T-cell (primary cell): ENCODE measurements around the gene TLK1. TPM values are rescaled to one million over a fixed set of nuclear protein-coding genes. Genes with fewer than 3 reads are reported as not detected.

Source experiments
- ATAC-seq, 4 experiments: fragments of 200-7000 bp in 3 of 4; fragments of 150-1000 bp in 1 of 4; cut with Tn5 transposase; replicated peaks in 1 of 4; 1 replicate in 3 of 4; 2 replicates in 1 of 4; pipeline ENCODE4 v1.10.0; 2021; ENCODE audit warnings: moderate library complexity in 3 of 4, mild to moderate bottlenecking in 2 of 4, moderate number of reproducible peaks in 1 of 4
- CTCF ChIA-PET, 2 donors: fragments of 300-600 bp; sonication (Branson Sonifier 250); formaldehyde crosslinking; loops; one replicate each; lab custom pipeline; 2022; ENCODE audit warnings: antibody characterized with exemption in 2 of 2; lab: Charles Lee
- POLR2A ChIA-PET, 2 donors: fragments of 300-600 bp; sonication (Branson Sonifier 250); formaldehyde crosslinking; loops; one replicate each; lab custom pipeline; 2022; ENCODE audit warnings: antibody characterized with exemption in 2 of 2; lab: Charles Lee
- DNase-seq, 35 experiments: peaks; one replicate each; pipeline versions ENCODE4 v3.0.0 to v3.0.0-alpha.2; 2013 to 2023
- H3K27ac ChIP-seq: one replicate; pipeline ENCODE4 v1.5.1; 2013; ENCODE audit warnings: low read length
- H3K27me3 ChIP-seq, 2 experiments: replicated peaks in 1 of 2; 1 replicate in 1 of 2; 2 replicates in 1 of 2; pipeline versions ENCODE4 v1.6.1 to v1.7.0; 2013; ENCODE audit warnings: low read length in 1 of 2, mixed read lengths in 1 of 2; ENCODE audit not compliant: control insufficient read depth in 2 of 2, insufficient read depth in 2 of 2; ENCODE audit errors: extremely low read depth in 1 of 2
- H3K36me3 ChIP-seq, 2 donors: 1 replicate in 1 of 2; 2 replicates in 1 of 2; pipeline versions ENCODE4 v1.6.1 to v1.7.0; 2013; ENCODE audit warnings: low read length in 1 of 2; ENCODE audit not compliant: control insufficient read depth in 2 of 2, insufficient read depth in 1 of 2; ENCODE audit errors: extremely low read depth in 1 of 2
- H3K4me1 ChIP-seq, 2 experiments: 1 replicate in 1 of 2; 2 replicates in 1 of 2; pipeline versions ENCODE4 v1.6.1 to v1.7.0; 2013; ENCODE audit warnings: low read length in 2 of 2, mixed read lengths in 1 of 2; ENCODE audit not compliant: insufficient read depth in 2 of 2, control insufficient read depth in 1 of 2; ENCODE audit errors: extremely low read depth in 1 of 2
- H3K4me3 ChIP-seq, 2 donors: 1 replicate in 1 of 2; 2 replicates in 1 of 2; pipeline versions ENCODE4 v1.5.1 to v1.7.0; 2013; ENCODE audit warnings: mild to moderate bottlenecking in 2 of 2, low read length in 1 of 2, moderate library complexity in 1 of 2; ENCODE audit not compliant: control insufficient read depth in 1 of 2; ENCODE audit errors: extremely low read depth in 1 of 2
- H3K9me3 ChIP-seq: 2 replicates; pipeline ENCODE4 v1.7.0; 2013
- H3K27ac Mint-ChIP-seq, 2 donors: one replicate each; pipeline ENCODE4 v1.8.0; 2020 to 2021; ENCODE audit warnings: mild to moderate bottlenecking in 2 of 2, mixed read lengths in 2 of 2
- H3K27me3 Mint-ChIP-seq, 2 donors: one replicate each; pipeline ENCODE4 v1.8.0; 2021 to 2022; ENCODE audit warnings: mixed read lengths in 2 of 2
- H3K36me3 Mint-ChIP-seq: one replicate; pipeline ENCODE4 v1.8.0; 2021; ENCODE audit warnings: mixed read lengths
- H3K4me1 Mint-ChIP-seq, 3 donors: one replicate each; pipeline ENCODE4 v1.8.0; 2020 to 2022; ENCODE audit warnings: mixed read lengths in 3 of 3, mild to moderate bottlenecking in 1 of 3
- H3K4me3 Mint-ChIP-seq, 3 donors: one replicate each; pipeline ENCODE4 v1.8.0; 2020 to 2022; ENCODE audit warnings: mild to moderate bottlenecking in 3 of 3, mixed read lengths in 3 of 3, moderate library complexity in 3 of 3
- H3K9me3 Mint-ChIP-seq, 3 donors: one replicate each; pipeline ENCODE4 v1.8.0; 2020 to 2022; ENCODE audit warnings: mixed read lengths in 3 of 3
- WGBS: methylation state at CpG from one replicate; pipeline ENCODE4 v1.1.5; 2013; ENCODE audit warnings: missing lambda C conversion rate; ENCODE audit not compliant: insufficient coverage; 5-methylcytosine and 5-hydroxymethylcytosine counted together
- total RNA-seq, 35 experiments: library from RNA in 6 of 35; stranded (reverse) in 6 of 35; fragments of 120-200 nt in 1 of 35; gene quantifications; one replicate each; pipeline versions ENCODE4 v1.2.1 to v1.2.4 and lab custom pipeline; 2013 to 2026

The TLK1 gene
- total RNA-seq, 5 donors from 2014 or later (not counting 1 experiment from before 2014, with no cell fraction given) = 112 to 129 (median 120) TPM

DNA sequence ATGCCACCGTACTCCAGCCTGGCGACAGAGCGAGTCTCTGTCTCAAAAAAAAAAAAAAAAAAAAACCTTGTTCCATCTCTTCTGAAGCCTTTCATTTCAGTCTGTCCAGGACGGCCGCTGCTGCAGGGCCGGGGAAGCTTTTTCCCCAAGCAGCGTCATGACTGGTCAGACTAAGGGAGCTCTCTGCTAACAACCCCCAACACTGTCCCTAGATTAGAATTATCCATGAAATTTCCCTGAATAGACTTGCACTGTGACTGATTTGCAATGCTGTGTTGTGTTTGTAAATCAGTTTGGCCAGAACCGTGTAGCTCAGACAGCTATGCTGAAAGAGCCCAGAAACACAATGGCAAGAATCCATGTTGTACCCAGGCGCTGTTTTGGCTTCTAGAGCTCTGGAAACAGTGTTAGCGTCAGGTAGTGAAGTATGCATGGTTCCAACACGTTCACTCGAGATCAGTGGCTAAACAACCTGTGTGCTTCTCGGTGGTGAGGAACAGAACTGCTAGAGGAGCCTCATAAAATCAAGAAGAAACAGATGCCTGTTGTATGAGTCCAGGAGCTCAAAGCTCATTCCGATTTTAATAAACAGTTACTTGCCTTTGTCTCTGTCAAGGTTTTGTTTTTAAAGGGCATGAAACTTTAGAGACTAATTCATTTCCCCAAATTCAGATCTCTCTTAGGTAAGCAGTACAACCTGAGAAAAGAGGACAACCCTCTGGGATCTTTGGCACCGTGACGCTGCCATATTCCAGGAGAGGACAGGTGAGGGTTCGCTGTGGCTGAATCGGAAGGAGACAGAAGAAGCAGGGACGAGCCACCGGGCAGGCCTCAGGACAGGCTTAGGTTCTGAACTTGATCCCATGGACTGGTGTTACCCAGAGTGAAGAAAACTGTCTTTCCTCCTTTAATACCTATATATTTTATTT, 188.1 kb downstream of the TLK1 start:
- Histone ChIP-seq H3K4me3 (peak overlapping the region; percentile 69 to 91), H3K27me3 (no peaks in the 10 kb centered on the region), H3K9me3 (no peaks in the 10 kb centered on the region), H3K27ac (no peak overlapping the region), H3K36me3 (peaks cover 4 to 5% of the 10 kb centered on the region in 2 donors), H3K4me1 (peaks cover 9 to 20% of the 10 kb centered on the region in 2 experiments)
- WGBS = 92% methylated on average over 8 of the region's 20 CpGs
- ChIA-PET CTCF (interaction anchor here (0.6 to 3.2 kb wide), 16 partner anchors 10 to 648 kb away, joined by 3 to 26 read pairs (median 5); partner anchors contain the start of genes DCAF17 (in 1 of the 2), GORASP2 (in 1 of the 2) and METTL8 (in 1 of the 2)), POLR2A (interaction anchor here in 1 of 2 donors (0.7 kb wide), 2 partner anchors 238 to 271 kb away, joined by 8 to 9 read pairs; no protein-coding TSS in a partner anchor)
- peaks cover 10 to 11% (median 10%) of the 10 kb centered on the region in 3 donors for H3K4me1 Mint-ChIP-seq
- no peaks in the 10 kb centered on the region for H3K9me3 Mint-ChIP-seq
- DNase-seq (no peak), ATAC-seq (no peak)
- H3K36me3 Mint-ChIP-seq = no peaks in the 10 kb centered on the region
- H3K27ac Mint-ChIP-seq = no peak overlapping the region
- no peaks in the 10 kb centered on the region for H3K27me3 Mint-ChIP-seq
- peak overlapping the region; percentile 59 to 79 (median 64) for H3K4me3 Mint-ChIP-seq

DNA sequence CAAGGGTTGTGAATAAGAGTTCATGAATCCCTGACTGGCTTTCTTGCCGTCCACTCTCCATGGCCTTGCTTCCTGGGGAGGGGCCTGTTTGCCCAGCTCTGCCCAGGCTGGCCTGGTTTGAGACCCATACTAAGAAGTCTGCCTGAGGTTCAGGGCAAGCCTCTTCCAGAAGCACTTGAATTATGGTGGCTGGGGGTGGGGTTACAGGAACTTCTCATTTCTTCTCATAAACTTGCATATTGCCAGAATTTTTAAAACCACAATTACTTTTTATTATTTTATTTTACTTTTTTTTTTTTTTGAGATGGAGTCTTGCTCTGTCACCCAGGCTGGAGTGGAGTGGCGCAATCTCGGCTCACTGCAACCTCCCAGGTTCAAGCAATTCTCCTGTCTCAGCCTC, 189.6 kb downstream of the TLK1 start:
- DNase-seq (no peak), ATAC-seq (no peak)
- Mint-ChIP-seq H3K36me3 (peaks cover 10% of the 10 kb centered on the region), H3K27me3 (no peaks in the 10 kb centered on the region), H3K9me3 (no peaks in the 10 kb centered on the region), H3K4me1 (peaks cover 10 to 11% (median 10%) of the 10 kb centered on the region in 3 donors), H3K27ac (no peak overlapping the region), H3K4me3 (no peak overlapping the region)
- Histone ChIP-seq H3K27ac (no peak overlapping the region), H3K36me3 (peaks cover 4 to 17% of the 10 kb centered on the region in 2 donors), H3K4me3 (no peak overlapping the region), H3K4me1 (peaks cover 9 to 20% of the 10 kb centered on the region in 2 experiments), H3K27me3 (no peaks in the 10 kb centered on the region), H3K9me3 (no peaks in the 10 kb centered on the region)
- ChIA-PET POLR2A (no interaction called here), CTCF (no interaction called here)
- WGBS = 100% methylated on average over 1 of the region's 3 CpGs

DNA sequence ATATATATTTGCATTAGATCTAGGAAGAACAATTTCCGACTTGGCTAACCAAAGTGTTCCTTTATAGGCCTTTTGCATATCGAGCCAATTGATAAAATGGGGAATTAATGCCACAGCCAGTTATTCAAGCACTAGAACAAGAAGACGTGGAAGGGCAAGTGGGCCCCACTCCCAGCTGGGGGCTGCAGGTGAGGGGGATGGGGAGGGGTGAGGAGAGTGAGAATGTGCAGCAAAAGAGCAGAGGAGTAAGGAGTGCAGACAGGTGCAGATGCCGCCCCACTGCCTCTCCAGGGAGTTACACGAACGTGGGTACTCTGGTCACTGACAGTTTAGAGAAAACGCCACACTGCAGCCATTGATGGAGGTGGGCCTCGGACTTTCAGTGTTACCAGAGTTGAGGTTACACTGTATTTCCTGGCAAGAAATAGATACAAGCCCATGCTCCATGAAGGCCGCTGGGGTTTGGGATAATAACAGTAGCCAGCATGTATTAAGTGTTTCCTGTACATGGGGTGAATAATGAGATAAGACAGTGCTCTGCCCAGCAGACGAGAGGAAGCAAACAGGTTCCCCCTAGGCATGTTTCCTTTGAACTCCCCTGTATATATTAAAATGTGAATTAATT, 190.7 kb downstream of the TLK1 start:
- H3K4me1 ChIP-seq = peaks cover 9 to 20% of the 10 kb centered on the region in 2 experiments
- H3K4me3 ChIP-seq = no peak overlapping the region
- H3K27me3 ChIP-seq = no peaks in the 10 kb centered on the region
- Mint-ChIP-seq H3K27me3 (no peaks in the 10 kb centered on the region), H3K27ac (no peak overlapping the region), H3K4me3 (no peak overlapping the region), H3K4me1 (peaks cover 10 to 11% (median 10%) of the 10 kb centered on the region in 3 donors), H3K36me3 (peaks cover 18% of the 10 kb centered on the region), H3K9me3 (no peaks in the 10 kb centered on the region)
- no peaks in the 10 kb centered on the region for H3K9me3 ChIP-seq
- POLR2A ChIA-PET = interaction anchor here in 1 of 2 donors (0.5 to 0.7 kb wide), 2 partner anchors 458 to 640 kb away, joined by 3 read pairs; no protein-coding TSS in a partner anchor
- no peak for DNase-seq
- no peak overlapping the region for H3K27ac ChIP-seq
- H3K36me3 ChIP-seq = peaks cover 4 to 28% of the 10 kb centered on the region in 2 donors
- no peak for ATAC-seq
- WGBS = 80% methylated on average over 7 of the region's 10 CpGs
- CTCF ChIA-PET = no interaction called here

DNA sequence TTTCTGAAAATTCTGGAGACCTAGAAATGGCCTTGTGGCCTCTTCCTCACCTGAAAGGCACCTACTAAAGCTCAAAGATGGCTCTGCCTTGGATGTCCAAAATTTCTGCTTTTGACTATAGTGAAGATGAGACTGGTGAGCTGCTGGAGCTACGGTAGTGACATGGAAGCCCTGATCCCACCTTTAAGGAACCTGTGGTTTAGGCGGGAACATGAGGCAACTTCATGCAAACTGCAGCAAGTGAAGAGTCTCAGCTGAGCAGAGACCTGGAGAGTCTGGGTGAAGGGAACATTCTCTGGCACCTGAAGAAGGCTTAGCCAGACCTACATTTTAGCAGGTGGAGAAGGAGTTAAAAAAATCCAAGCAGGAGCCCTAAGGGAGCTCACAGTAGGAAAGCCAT, 191.7 kb downstream of the TLK1 start:
- Histone ChIP-seq H3K27me3 (no peaks in the 10 kb centered on the region), H3K4me1 (peaks cover 9 to 12% of the 10 kb centered on the region in 2 experiments), H3K27ac (no peak overlapping the region), H3K36me3 (peaks cover 4 to 37% of the 10 kb centered on the region in 2 donors), H3K4me3 (no peak overlapping the region), H3K9me3 (no peaks in the 10 kb centered on the region)
- POLR2A ChIA-PET = no interaction called here
- Mint-ChIP-seq H3K27me3 (no peaks in the 10 kb centered on the region), H3K4me1 (peaks cover 7 to 11% (median 7%) of the 10 kb centered on the region in 3 donors), H3K36me3 (peaks cover 18% of the 10 kb centered on the region), H3K9me3 (no peaks in the 10 kb centered on the region), H3K27ac (peak overlapping the region; percentile 2 to 58), H3K4me3 (no peak overlapping the region)
- 89% methylated on average over 2 of the region's 2 CpGs for WGBS
- CTCF ChIA-PET = interaction anchor here (0.6 to 0.8 kb wide), 3 partner anchors 189 to 632 kb away, joined by 3 to 4 read pairs (median 3); no protein-coding TSS in a partner anchor
- ATAC-seq (no peak), DNase-seq (no peak)

DNA sequence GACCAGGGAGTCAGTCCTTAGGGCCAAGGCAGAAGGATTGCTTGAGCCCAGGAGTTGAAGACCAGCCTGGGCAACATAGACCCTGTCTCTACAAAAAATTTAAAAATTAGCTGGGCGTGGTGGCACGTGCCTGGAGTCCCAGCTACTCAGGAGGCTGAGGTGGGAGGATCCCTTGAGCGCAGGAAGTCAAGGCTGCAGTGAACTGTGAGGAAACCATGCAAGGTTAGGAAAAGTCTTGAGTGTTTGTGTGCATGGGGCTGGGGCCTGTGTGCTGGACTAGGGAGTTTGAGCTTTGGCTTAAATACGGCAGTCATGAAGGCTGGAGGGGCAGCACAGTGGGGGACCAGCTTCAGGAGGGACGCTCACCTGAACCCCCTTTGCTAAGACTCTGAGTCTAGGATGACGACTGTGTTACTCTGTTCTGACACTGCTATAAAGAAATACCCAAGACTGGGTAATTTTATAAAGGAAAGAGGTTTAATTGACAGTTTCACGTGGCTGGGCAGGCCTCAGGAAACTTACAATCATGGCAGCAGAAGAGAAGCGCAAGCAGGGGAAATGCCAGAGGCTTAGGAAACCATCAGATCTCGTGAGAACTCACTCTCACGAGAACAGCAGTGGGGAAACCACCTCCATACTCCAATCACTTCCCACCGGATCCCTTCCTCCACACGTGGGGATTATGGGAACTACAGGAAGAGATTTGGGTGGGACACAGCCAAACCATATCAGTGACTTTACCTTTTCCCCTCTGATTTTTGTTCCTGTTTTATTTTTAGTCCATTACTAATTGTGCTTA, 192.3 kb downstream of the TLK1 start:
- no peaks in the 10 kb centered on the region for H3K27me3 Mint-ChIP-seq
- Histone ChIP-seq H3K27ac (no peak overlapping the region), H3K9me3 (no peaks in the 10 kb centered on the region), H3K4me1 (peaks cover 7% of the 10 kb centered on the region in 2 experiments), H3K4me3 (no peak overlapping the region), H3K27me3 (no peaks in the 10 kb centered on the region), H3K36me3 (peaks cover 4 to 43% of the 10 kb centered on the region in 2 donors)
- H3K9me3 Mint-ChIP-seq = no peaks in the 10 kb centered on the region
- H3K4me1 Mint-ChIP-seq = peaks cover 7 to 11% (median 7%) of the 10 kb centered on the region in 3 donors
- H3K4me3 Mint-ChIP-seq = no peak overlapping the region
- H3K27ac Mint-ChIP-seq = peak overlapping the region; percentile 58 to 59
- 95% methylated on average over 4 of the region's 12 CpGs for WGBS
- H3K36me3 Mint-ChIP-seq = peaks cover 18% of the 10 kb centered on the region
- POLR2A ChIA-PET = no interaction called here
- CTCF ChIA-PET = interaction anchor here (0.6 to 0.8 kb wide), 3 partner anchors 190 to 633 kb away, joined by 3 to 4 read pairs (median 3); no protein-coding TSS in a partner anchor
- ATAC-seq = no peak
- DNase-seq = no peak
